K562 (cell line): ENCODE measurements around the gene DKK3. TPM values are rescaled to one million over a fixed set of nuclear protein-coding genes. Genes with fewer than 3 reads are reported as not detected.
A peak's percentile ranks its signal among the peaks of the same experiment; 100 is the strongest.

Experiments used
- ATAC-seq: fragments of 200-7000 bp; cut with Tn5 transposase; 3 replicates; pipeline ENCODE4 v1.9.1; 2020; ENCODE audit warnings: moderate library complexity
- BruUV-seq: library from RNA; stranded (reverse); fragments of 400-500 nt; replicated peaks from 2 replicates; lab custom pipeline; 2021; lab: Mats Ljungman, UMichigan
- CTCF ChIA-PET: fragments of 300-600 bp; formaldehyde crosslinking; extraction: SDS; loops from one replicate; lab custom pipeline; 2021; ENCODE audit warnings: low intra/inter-chr PET ratio; lab: Yijun Ruan, JAX
- POLR2A ChIA-PET: fragments of 300-600, 350-650 bp; sonication (Branson Sonifier 250); formaldehyde crosslinking; extraction: SDS; loops from one replicate; lab custom pipeline; 2021; ENCODE audit warnings: antibody characterized with exemption, inconsistent platforms; lab: Yijun Ruan, JAX
- DNase-seq, 4 experiments: peaks; one replicate each; pipeline versions ENCODE4 v3.0.0 to v3.0.0-alpha.2; 2011 to 2018; ENCODE audit warnings: low spot score in 3 of 4, mixed read lengths in 3 of 4; ENCODE audit errors: extremely low read depth in 1 of 4
- FAIRE-seq: peaks from 2 replicates; lab custom pipeline; 2011; peaks lifted over from hg19 to GRCh38; lab: Jason Lieb, UNC
- H2AFZ ChIP-seq: 2 replicates; pipeline ENCODE4 v1.6.0; 2011; ENCODE audit warnings: low read depth, low read length, control low read depth, inconsistent platforms
- H3K27ac ChIP-seq: fragments of 200-600 bp; 3 replicates; pipeline ENCODE4 v1.8.0; 2011; ENCODE audit warnings: low read depth, mild to moderate bottlenecking, control low read depth, inconsistent platforms, low read length, moderate library complexity, mixed read lengths; ENCODE audit errors: extremely low read depth
- H3K27me3 ChIP-seq, 2 experiments: fragments of 300-600 bp in 1 of 2; 2 replicates in 1 of 2; 3 replicates in 1 of 2; pipeline versions ENCODE4 v1.6.0 to v1.8.0; 2011; ENCODE audit warnings: inconsistent platforms in 2 of 2, low read length in 2 of 2, mild to moderate bottlenecking in 1 of 2, mixed read lengths in 1 of 2, moderate library complexity in 1 of 2; ENCODE audit not compliant: control insufficient read depth in 2 of 2, insufficient read depth in 2 of 2
- H3K36me3 ChIP-seq: fragments of 300-600 bp; 3 replicates; pipeline ENCODE4 v1.8.0; 2011; ENCODE audit warnings: mild to moderate bottlenecking, low read length, inconsistent platforms; ENCODE audit not compliant: control insufficient read depth, insufficient read depth
- H3K4me1 ChIP-seq, 2 experiments: fragments of 200-600 bp in 1 of 2; replicated peaks in 1 of 2; 2 replicates in 1 of 2; 3 replicates in 1 of 2; pipeline versions ENCODE4 v1.5.1 to v1.8.0; 2011; ENCODE audit warnings: inconsistent platforms in 2 of 2, low read length in 2 of 2, mild to moderate bottlenecking in 1 of 2, mixed read lengths in 1 of 2, moderate library complexity in 1 of 2; ENCODE audit not compliant: control insufficient read depth in 2 of 2, insufficient read depth in 2 of 2
- H3K4me2 ChIP-seq: 2 replicates; pipeline ENCODE4 v1.6.1; 2011; ENCODE audit warnings: low read length, control low read depth, inconsistent platforms, mixed read lengths; ENCODE audit not compliant: insufficient read depth
- H3K4me3 ChIP-seq: fragments of 200-600 bp; sonication (generic), shearing (Covaris generic); 2 replicates; pipeline ENCODE4 v1.5.1; 2016; ENCODE audit warnings: control low read depth, inconsistent platforms
- H3K79me2 ChIP-seq: fragments of 200-600 bp; 3 replicates; pipeline ENCODE4 v1.8.0; 2011; ENCODE audit warnings: low read length, inconsistent platforms; ENCODE audit not compliant: control insufficient read depth, insufficient read depth
- H3K9ac ChIP-seq, 2 experiments: 2 replicates each; pipeline versions ENCODE4 v1.6.0 to v1.6.1; 2011; ENCODE audit warnings: low read depth in 2 of 2, low read length in 2 of 2, control low read depth in 1 of 2, inconsistent platforms in 1 of 2, mild to moderate bottlenecking in 1 of 2, mixed read lengths in 1 of 2; ENCODE audit not compliant: insufficient read depth in 1 of 2
- H3K9me1 ChIP-seq: one replicate; pipeline ENCODE4 v1.6.0; 2011; ENCODE audit warnings: inconsistent platforms, mild to moderate bottlenecking, low read length, moderate library complexity; ENCODE audit not compliant: control insufficient read depth, insufficient read depth
- H3K9me3 ChIP-seq: replicated peaks from 2 replicates; pipeline ENCODE4 v1.5.1; 2011; ENCODE audit warnings: low read depth, low read length, inconsistent platforms; ENCODE audit not compliant: control insufficient read depth, insufficient read depth
- H4K20me1 ChIP-seq: replicated peaks from 2 replicates; pipeline ENCODE4 v1.6.1; 2011; ENCODE audit warnings: low read length, inconsistent platforms, mixed read lengths; ENCODE audit not compliant: control insufficient read depth, insufficient read depth
- C11orf30 ChIP-seq: fragments of 450-650 bp; IDR thresholded peaks from 2 replicates; pipeline ENCODE4 v1.6.1; 2016; ENCODE audit warnings: low read depth, mild to moderate bottlenecking
- CREB1 ChIP-seq, 2 experiments: sonication (generic) in 1 of 2; formaldehyde crosslinking in 1 of 2; IDR thresholded peaks; 2 replicates each; pipeline versions ENCODE4 v1.6.1 to v1.8.0; 2012 to 2022; ENCODE audit warnings: inconsistent platforms in 1 of 2, mild to moderate bottlenecking in 1 of 2, missing genetic modification reagents in 1 of 2, moderate library complexity in 1 of 2
- CTCF ChIP-seq, 3 experiments: IDR thresholded peaks in 2 of 3; conservative IDR thresholded peaks in 1 of 3; 2 replicates each; pipeline ENCODE4 v1.5.1; 2011 to 2012; ENCODE audit warnings: low read length in 3 of 3, mild to moderate bottlenecking in 3 of 3, control low read depth in 2 of 3, improper control_type of control experiment in 1 of 3, inconsistent platforms in 1 of 3, low read depth in 1 of 3, mixed read lengths in 1 of 3, moderate library complexity in 1 of 3; ENCODE audit not compliant: insufficient read depth in 2 of 3
- CTCFL ChIP-seq: IDR thresholded peaks from 2 replicates; pipeline ENCODE4 v1.6.1; 2011; ENCODE audit warnings: borderline replicate concordance, low read depth, mild to moderate bottlenecking, moderate library complexity, low read length; ENCODE audit not compliant: insufficient read depth, poor library complexity, severe bottlenecking
- EGR1 ChIP-seq: fragments of 450-650 bp; conservative IDR thresholded peaks from 2 replicates; pipeline ENCODE4 v1.6.1; 2017; ENCODE audit warnings: mild to moderate bottlenecking
- RAD21 ChIP-seq, 2 experiments: fragments of 250-450 bp in 1 of 2; fragments of 450-650 bp in 1 of 2; sonication (Bioruptor Pico) in 1 of 2; formaldehyde crosslinking in 1 of 2; IDR thresholded peaks in 1 of 2; conservative IDR thresholded peaks in 1 of 2; 2 replicates each; pipeline versions ENCODE4 v1.4.0 to v1.8.0; 2020 to 2022; ENCODE audit warnings: mild to moderate bottlenecking in 2 of 2, moderate library complexity in 1 of 2
- SIX5 ChIP-seq, 2 experiments: IDR thresholded peaks; 2 replicates each; pipeline ENCODE4 v1.6.1; 2011; ENCODE audit warnings: low read length in 2 of 2, borderline replicate concordance in 1 of 2, low read depth in 1 of 2, mild to moderate bottlenecking in 1 of 2, moderate library complexity in 1 of 2; ENCODE audit not compliant: insufficient read depth in 1 of 2
- ZMIZ1 ChIP-seq, 2 experiments: fragments of 150-350 bp in 1 of 2; IDR thresholded peaks; 2 replicates each; pipeline ENCODE4 v1.6.1; 2012 to 2016; ENCODE audit warnings: low read depth in 2 of 2, low read length in 2 of 2, mild to moderate bottlenecking in 1 of 2, moderate library complexity in 1 of 2
- WGBS: fragments of 100-300 bp; shearing (Covaris generic); methylation state at CpG from one replicate; pipeline ENCODE4 v1.1.6; 2016; ENCODE audit warnings: low coverage, mixed read lengths; ENCODE audit not compliant: insufficient coverage; ENCODE audit errors: missing lambda C conversion rate; 5-methylcytosine and 5-hydroxymethylcytosine counted together
- in situ Hi-C: fragments of 300-500 bp; cut with MboI; formaldehyde crosslinking; loops from 4 replicates; pipeline ENCODE4 v1.15.0; 2018; ENCODE audit warnings: inconsistent platforms, mixed read lengths
- intact Hi-C: fragments of 100-400 bp; cut with micrococcal nuclease; formaldehyde crosslinking; loops from 2 replicates; pipeline ENCODE4 v1.14.2; 2022
- polyA plus RNA-seq, 8 experiments: library from polyadenylated mRNA; depleted of rRNA in 4 of 8; stranded (reverse) in 5 of 8; unstranded in 3 of 8; fragments of >200 nt; fragmentation: Nextera tagmentation in 2 of 8; fragmentation: Illumina TruSeq in 1 of 8; extraction: Ambion mirVana in 2 of 8; extraction: Trizol in 1 of 8; gene quantifications; 2 replicates each; pipeline versions ENCODE4 v1.2.1 to v1.2.3, GENCODE V29; 2011 to 2014; ENCODE audit warnings: inconsistent platforms in 1 of 8, missing spikeins in 1 of 8
- total RNA-seq, 7 experiments: library from RNA; depleted of rRNA in 6 of 7; stranded (reverse); fragments of >200 nt in 6 of 7; fragmentation: Illumina TruSeq in 2 of 7; extraction: Trizol in 2 of 7; gene quantifications; 2 replicates each; pipeline versions ENCODE4 v1.2.1 to v1.2.3, GENCODE V29; 2011 to 2021; ENCODE audit warnings: low replicate concordance in 1 of 7

DKK3 gene
- total and polyA plus RNA-seq, 9 of the 15 experiments (the other 6 are each of a cell fraction or from before 2014, with no cell fraction given) = 0.14 to 0.85 (median 0.38) TPM; not detected in 6

GRCh38 chr11:12052676-12053605 is 44.5 kb upstream of the DKK3 start (continued):
- TF ChIP-seq RAD21 (CRISPR knock-in tag; conservative IDR thresholded peaks at IDR 0.05 in 1 of 2, IDR thresholded peaks at IDR 0.05 in 1 of 2) = peak in 1 of 2 experiments; percentile 39; a peak in 2 of 4 replicates
- peak; percentile 5; the same call in 1 of the 2 replicates for TF ChIP-seq EGR1
- no peak for TF ChIP-seq CTCFL
- TF ChIP-seq, all 486 proteins: peak for 3

GRCh38 chr11:12051287-12051662 is 42.8 kb upstream of the DKK3 start:
- Histone ChIP-seq H3K4me2 (no peak overlapping the region), H3K9me1 (no peaks in the 10 kb centered on the region), H3K36me3 (no peaks in the 10 kb centered on the region), H3K79me2 (no peaks in the 10 kb centered on the region), H4K20me1 (no peaks in the 10 kb centered on the region), H3K9me3 (no peaks in the 10 kb centered on the region), H3K27ac (no peak overlapping the region), H2AFZ (no peak overlapping the region), H3K27me3 (no peaks in the 10 kb centered on the region), H3K4me3 (no peak overlapping the region), H3K9ac (0 out of 4 replicates have a peak overlapping the region, but pooled peaks of 1 of the 2 experiments have one; percentile 13), H3K4me1 (peaks cover 3 to 8% of the 10 kb centered on the region in 2 experiments; a peak in 4 of 5 replicates)
- intact Hi-C loops = no loop called here
- CTCF ChIA-PET = interaction anchor here (1.3 kb wide), 1 partner anchor 231 kb away, joined by 3 read pairs; no protein-coding TSS in a partner anchor
- no peak for FAIRE-seq
- in situ Hi-C loops = no loop called here
- POLR2A ChIA-PET = interaction anchor here (0.9 to 1.5 kb wide), 3 partner anchors 9 to 209 kb away, joined by 3 to 5 read pairs (median 4); no protein-coding TSS in a partner anchor
- BruUV-seq = no TSS peak
- ATAC-seq = no peak
- 44% methylated on average over 6 of the region's 6 CpGs for WGBS
- no peak for DNase-seq
- TF ChIP-seq ZMIZ1 (IDR thresholded peaks at IDR 0.05; ENCODE audit: low read depth in 2 of 2, low read length in 2 of 2) = no peak
- TF ChIP-seq CTCF (IDR thresholded peaks at IDR 0.05 in 2 of 3, conservative IDR thresholded peaks at IDR 0.05 in 1 of 3; ENCODE audit: insufficient read depth in 2 of 3, low read depth in 1 of 3, low read length in 3 of 3) = no peak
- no peak for TF ChIP-seq CREB1 (IDR thresholded peaks at IDR 0.05)
- no peak for TF ChIP-seq CREB1 (CRISPR knock-in tag; IDR thresholded peaks at IDR 0.05)
- TF ChIP-seq SIX5 (IDR thresholded peaks at IDR 0.05; ENCODE audit: borderline replicate concordance in 1 of 2, insufficient read depth in 1 of 2, low read depth in 1 of 2, low read length in 2 of 2) = no peak
- TF ChIP-seq C11orf30 = no peak
